Stimulated activated naive CD4-positive, alpha-beta T cell treated with Interleukin-2 at 50 U/mL for 16 hours (primary cell): ENCODE data around the gene WNK2.

Source experiments
- DNase-seq: peaks from one replicate; lab custom pipeline; 2025; lab: John Stamatoyannopoulos, UW

WNK2 gene

GRCh38 chr9:93200449-93200742, 16.5 kb downstream of the WNK2 start:
- no peak for DNase-seq

DNA sequence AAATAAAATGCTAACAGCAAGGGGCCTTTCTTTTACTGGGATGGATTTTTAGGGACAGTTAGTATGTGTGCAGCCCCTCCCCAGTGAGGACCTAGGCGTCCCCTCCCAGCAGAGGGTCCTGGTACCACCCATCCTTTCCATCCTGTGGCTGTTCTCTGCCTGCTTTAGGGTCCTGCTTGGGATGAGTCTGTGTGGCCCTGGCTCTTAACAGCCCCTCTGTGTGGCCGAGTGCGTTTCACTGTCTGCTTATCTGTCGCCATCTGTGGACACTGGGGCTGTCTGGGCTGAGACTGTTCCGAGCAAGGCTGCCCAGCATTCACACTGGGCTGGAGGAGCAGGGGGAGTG, 17.0 kb downstream of the WNK2 start:
- no peak for DNase-seq

DNA sequence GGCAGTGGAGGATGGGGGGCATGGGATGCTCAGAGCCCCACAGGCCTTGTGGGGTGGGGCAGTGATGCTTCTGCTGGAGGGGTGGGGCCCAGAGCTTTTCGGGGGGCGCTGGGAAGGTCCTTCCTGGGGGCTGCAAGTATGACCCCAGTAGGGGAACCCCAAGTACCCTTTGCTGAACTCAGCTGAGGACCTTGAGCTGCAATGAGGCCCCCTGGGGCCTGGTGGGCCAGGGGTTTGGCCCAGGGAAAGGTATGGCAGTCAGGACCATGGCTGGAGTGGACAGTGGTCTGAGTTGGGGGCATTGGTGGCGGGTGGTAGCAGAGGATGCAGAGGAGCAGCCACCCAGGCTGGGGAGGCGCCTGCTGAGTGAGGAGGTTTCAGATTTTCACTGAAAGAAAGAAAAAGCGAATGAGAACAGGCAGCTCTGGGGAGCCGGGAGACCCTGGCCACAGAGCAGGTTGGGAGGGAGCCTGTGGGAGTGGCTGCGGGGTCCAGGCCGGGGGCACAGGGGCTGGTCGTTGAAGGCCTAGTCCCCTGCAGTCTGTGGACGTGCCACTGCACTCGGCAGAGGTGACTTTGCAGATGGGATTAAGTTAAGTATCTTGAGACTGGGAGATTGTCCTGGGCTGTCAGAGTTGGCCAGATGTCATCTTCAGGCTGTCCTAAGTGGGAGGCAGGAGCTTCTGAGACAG, 19.2 kb downstream of the WNK2 start:
- DNase-seq = no peak

GRCh38 chr9:93203718-93204469, 20.0 kb downstream of the WNK2 start:
- no peak for DNase-seq

DNA sequence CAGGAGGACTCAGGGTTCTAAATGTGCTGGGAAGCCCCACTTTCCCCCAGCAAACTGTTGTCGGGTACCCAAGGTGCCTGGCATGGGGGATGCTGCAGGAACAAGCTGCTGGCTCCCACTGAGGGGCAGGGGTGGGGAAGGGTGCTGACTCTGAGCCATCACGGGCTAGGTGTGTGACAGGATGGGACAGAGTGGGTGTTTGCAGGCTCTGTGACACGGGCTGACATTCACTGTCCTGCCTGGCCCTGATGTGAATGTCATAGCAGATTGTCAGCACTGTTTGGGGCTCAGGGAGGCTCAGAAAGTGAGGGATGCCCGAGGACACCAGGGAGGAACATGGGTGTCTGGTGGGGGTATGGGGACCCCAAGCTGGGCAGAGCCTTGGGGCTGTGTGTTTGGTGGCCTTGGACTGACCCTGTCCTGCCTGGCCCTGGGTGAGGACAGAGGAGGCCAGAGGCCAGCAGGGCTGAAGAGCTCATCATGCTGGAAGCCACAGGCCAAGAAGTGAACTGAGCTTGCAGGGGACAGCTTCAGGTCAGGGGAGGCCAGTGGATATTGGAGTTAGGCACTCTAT, 20.6 kb downstream of the WNK2 start:
- no peak for DNase-seq

DNA sequence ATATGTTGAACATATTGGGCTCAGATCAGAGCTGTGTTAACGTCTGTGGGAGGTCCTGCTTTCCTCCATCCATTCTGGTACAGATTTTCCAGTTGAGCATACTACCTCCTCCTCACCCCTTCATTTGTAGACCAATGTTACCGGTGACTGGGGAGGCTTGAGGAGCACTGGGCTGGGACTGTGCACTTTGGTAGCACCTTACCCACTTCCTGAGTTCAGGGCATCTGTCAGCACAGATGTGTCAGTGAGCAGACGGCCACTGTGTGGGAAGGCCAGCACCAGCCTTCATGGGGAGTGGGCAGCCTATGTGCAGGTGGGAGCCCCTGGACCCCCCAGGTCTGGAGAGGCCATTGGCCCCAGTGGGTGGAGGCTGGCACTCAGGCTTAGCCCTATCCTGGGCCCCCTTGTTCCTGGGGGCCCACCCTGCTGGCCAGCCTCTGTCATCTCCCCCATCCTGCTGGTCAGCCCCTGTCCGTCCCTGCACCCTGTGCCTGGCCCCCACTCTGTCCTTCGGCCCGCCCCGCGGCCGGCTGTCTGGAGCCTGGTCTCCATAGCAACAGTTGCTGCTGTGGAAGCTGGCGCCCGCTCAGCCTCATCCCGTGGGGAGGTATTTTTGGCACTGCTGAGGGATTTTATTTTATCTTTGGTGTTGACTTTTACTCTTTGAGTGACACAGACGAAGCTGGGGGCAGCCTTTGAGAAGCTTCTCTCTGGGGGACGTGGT, 21.3 kb downstream of the WNK2 start:
- no peak for DNase-seq

GRCh38 chr9:93205896-93206575, 22.1 kb downstream of the WNK2 start:
- DNase-seq = no peak

- no peak for DNase-seq
These were observed 22.7 kb downstream of the WNK2 start for GRCh38 chr9:93206576-93207155.

- no peak for DNase-seq
These were observed 23.4 kb downstream of the WNK2 start for GRCh38 chr9:93207326-93207814.

DNA sequence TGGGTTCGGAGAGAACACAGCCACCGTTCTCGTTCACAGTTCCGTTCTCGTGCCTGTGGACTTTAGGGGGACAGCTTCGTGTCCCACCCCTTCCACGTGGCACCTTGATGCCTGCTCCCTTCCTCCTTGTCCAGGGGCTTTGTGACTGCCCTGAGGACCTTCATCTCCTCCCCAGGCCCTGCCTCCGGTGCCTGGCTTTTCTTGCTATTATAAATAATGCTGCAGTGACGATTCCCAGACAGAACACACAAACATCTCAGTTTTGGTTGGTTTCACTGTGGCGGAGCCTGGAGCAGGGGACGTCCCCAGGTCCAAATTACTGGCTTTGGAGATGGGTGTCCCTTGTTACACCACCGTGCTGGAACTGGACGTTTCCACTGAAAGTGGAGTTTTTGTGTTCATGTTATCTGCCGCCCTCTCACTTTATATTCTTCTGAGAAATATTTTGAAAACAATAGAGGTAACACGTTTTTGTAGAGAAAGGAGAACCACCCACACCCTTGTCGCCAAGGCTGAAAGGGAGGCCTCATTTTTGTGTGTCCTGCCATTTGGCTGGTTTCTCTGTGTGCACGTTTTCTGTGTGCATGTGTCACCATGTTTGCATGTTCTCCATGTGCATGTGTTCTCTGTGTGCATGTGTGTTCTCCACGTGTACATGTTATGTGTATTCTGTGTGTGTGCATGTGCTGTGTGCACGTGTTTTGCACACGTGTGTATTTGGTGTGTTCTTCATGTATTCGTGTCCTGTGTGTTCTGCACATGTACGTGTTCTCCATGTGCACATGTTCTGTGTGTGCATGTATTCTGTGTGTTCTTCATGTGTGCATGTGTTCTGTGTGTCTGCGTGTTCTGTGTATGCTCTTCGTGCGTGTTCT, 24.2 kb downstream of the WNK2 start:
- no peak for DNase-seq

DNA sequence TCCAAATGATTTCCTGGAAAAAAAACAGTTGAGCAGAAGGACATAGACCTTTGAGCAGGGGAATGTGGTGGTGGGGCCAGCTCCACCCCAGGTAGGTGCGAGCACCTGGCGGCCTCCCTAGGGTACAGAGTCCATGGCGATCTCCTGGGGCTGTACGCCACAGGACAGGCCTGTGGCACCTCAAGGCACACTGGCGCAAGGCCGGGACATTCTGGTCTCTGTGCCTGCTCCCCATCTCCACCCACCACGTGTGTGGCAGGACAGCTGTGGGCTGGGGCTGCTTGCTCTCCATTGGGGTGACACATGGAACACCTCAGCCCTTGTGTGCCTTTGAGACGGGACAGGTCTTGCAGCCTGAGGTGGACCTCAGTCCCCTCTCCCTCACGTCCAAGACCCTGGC, 25.2 kb downstream of the WNK2 start:
- DNase-seq = no peak

DNA sequence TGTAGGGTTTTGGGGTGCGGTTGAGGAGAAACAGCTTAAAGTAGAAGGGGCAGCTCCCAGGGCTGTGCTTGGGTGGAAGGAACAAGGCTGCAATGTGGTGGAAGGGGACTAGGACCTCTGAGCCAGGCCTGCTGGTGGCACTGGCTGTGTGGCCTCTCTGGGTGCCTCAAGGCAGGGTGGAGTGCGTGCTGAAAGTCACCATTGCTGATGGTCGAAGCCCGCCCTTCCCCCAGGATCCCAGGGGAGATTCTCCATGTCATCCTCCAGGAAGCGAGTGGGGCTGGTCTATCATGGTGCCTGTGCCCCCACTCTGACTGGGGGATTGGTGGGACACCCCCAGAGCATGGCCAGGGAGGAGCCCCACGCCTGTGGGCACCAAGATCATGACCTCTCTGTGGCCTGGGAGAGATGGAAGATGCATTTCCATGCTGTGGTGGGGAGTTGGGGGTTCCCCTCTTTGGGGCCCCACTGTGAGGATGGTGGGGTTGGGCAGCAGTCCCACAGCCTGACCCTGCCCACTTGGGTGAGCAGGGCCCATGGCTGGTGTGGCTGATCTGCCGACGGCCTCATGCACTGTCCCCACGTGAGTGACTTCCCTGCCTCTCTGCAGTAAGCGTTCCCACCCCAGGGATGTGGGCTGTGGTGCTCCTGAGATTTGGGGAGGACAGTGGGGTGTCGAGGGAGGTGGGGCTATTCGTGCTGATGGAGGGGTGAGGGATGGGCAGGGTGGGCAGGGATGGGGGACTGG, 25.8 kb downstream of the WNK2 start:
- DNase-seq = no peak

DNA sequence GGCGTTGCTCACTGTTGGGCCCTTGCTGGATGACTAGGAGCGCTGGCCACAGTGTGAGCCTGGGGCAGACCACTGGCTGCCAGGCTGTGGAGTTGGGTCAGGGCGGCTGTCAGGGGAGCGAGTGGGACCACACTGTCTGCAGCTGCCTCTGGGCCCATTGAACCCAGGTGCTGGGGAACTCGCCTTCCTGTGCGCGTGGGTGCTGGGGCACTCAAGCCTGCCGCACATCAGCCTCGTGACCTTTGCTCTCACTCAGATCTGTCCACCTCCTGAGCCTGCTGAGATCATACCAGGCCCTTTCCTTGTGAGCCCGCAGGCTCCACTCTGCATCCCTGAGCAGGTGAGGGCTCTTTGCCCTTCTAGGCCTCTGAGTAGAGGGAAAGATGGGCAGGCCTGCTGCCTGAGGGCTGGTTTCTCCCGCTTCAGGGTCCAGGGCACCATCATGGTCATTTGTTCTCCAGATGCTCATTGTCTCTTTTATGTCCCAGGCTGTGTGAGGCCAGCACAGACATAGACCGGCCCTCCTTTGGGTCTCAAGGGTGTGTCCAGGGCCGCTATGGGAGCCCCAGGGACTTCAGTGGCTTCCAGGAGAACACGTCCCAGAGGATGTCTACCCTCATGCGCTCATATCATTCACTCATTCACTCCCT, 26.5 kb downstream of the WNK2 start:
- DNase-seq = no peak

GRCh38 chr9:93210974-93211653, 27.2 kb downstream of the WNK2 start:
- no peak for DNase-seq

- no peak for DNase-seq
These were observed 27.7 kb downstream of the WNK2 start for GRCh38 chr9:93211654-93212001.

DNA sequence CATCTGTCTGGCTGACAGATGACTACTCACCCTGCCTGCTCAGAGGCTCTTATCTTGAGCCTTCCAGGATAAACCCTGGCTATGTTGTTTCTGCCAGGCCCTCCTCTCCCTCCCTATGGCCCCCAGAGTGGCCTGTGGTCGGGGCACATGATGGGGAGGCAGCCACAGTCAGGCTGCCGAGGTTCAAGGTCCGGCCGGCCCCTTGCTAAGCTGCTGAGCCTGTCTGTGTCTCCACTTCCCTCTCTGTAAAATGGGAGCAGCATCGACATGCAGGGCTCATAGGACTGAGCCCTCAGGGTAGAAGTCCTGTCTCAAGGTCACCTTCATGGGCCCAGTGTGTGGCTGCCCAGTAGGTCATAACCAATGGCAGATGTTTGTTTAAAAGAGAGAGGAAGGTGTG, 28.5 kb downstream of the WNK2 start:
- DNase-seq = no peak

DNA sequence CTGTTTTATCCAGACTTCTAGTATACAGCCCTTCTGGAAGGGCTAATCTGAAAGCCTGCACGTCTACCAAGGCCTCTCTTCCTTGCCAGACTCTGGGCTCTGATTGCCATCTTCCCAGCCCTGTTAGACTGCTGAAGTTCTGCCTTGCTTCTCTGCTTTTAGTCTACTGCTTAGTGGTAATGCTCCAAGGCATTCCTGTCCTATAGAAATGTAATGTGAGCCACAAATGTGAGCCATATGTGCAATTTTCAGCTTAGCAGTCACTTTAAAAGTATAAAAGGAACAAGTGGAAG, 32.1 kb downstream of the WNK2 start:
- no peak for DNase-seq

GRCh38 chr9:93217706-93218105, 33.8 kb downstream of the WNK2 start:
- no peak for DNase-seq

DNA sequence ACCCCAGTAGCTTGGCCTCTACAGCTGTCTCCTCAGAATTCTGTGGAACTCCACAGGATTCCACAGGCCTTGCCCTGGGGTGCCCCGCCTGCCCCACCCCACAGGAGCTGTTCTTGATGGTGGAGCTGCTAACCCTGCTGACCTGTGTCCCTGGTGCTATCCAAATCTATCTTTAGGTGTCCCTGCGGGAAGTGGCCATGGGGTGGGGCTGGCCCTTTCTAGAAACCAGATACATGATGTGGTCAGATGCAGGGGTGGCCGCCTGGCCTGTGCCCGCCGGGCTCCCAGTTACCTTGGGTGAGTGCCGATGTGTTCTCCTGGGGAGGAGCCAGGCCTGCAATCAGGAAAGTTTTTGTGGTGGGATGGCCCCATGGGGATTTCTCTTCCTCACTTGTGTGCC, 34.2 kb downstream of the WNK2 start:
- no peak for DNase-seq
